HFF-Myc (cell line): Measurements from ENCODE around the gene RPL37.
"Not testable (repeated sequence)": the region's sequence is repeated elsewhere in the genome, so short reads cannot be mapped to it uniquely, and the experiment has no call there.

Experiments used
- DNase-seq: peaks from one replicate; pipeline ENCODE4 v3.0.0-alpha.2; 2011; ENCODE audit warnings: low read depth; ENCODE audit errors: extremely low read depth
- H3K4me3 ChIP-seq: replicated peaks from 2 replicates; pipeline ENCODE4 v1.5.1; 2011; ENCODE audit warnings: low read depth, mild to moderate bottlenecking, control low read depth, low read length
- TF ChIP-seq, protein P1 (sequence below): IDR thresholded peaks from 2 replicates; pipeline ENCODE4 v1.5.1; 2012; ENCODE audit warnings: mild to moderate bottlenecking, low read depth, low read length, control low read depth; ENCODE audit errors: missing control alignments

Gene RPL37

GRCh38 chr5:40828021-40828631, 6.9 kb downstream of the RPL37 start:
- no peak overlapping the region for H3K4me3 ChIP-seq
- TF ChIP-seq, protein P1, sequence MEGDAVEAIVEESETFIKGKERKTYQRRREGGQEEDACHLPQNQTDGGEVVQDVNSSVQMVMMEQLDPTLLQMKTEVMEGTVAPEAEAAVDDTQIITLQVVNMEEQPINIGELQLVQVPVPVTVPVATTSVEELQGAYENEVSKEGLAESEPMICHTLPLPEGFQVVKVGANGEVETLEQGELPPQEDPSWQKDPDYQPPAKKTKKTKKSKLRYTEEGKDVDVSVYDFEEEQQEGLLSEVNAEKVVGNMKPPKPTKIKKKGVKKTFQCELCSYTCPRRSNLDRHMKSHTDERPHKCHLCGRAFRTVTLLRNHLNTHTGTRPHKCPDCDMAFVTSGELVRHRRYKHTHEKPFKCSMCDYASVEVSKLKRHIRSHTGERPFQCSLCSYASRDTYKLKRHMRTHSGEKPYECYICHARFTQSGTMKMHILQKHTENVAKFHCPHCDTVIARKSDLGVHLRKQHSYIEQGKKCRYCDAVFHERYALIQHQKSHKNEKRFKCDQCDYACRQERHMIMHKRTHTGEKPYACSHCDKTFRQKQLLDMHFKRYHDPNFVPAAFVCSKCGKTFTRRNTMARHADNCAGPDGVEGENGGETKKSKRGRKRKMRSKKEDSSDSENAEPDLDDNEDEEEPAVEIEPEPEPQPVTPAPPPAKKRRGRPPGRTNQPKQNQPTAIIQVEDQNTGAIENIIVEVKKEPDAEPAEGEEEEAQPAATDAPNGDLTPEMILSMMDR, result no peak
- no peak for DNase-seq

GRCh38 chr5:40827188-40827977, 7.6 kb downstream of the RPL37 start:
- TF ChIP-seq, protein P1, result no peak
- DNase-seq, result no peak
- no peak overlapping the region for H3K4me3 ChIP-seq

DNA sequence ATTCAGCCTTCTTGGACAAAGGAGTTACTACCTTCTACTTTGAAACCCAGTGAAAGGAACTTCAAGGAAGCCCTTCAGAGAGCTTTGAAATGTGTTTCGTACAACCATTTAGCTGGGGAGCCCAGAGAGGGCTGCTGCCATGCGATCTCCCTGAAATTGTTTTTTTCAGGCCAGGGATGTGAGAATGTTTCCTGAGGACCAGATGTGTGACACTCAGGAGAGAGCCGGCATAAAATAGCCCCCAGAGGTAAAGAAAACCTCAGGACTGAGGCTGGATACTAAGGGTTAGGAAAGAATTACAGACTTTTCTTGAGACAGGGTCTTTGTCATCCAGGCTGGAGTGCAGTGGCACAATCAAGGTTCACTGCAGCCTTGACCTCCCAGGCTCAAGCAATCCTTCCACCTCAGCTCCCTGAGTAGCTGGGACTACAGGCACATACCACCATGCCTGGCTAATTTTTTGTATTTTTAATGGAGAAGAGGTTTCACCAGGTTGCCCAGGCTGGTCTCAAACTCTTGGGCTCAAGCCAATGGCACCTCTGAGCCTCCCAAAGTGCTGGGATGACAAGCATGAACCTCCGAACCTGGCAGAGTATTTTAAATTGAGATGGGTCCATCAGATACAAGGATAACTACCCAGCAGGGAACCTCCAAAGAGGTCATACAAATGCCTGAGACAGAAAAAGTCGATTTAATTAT, 8.4 kb downstream of the RPL37 start:
- TF ChIP-seq, protein P1, result no peak
- no peak for DNase-seq

DNA sequence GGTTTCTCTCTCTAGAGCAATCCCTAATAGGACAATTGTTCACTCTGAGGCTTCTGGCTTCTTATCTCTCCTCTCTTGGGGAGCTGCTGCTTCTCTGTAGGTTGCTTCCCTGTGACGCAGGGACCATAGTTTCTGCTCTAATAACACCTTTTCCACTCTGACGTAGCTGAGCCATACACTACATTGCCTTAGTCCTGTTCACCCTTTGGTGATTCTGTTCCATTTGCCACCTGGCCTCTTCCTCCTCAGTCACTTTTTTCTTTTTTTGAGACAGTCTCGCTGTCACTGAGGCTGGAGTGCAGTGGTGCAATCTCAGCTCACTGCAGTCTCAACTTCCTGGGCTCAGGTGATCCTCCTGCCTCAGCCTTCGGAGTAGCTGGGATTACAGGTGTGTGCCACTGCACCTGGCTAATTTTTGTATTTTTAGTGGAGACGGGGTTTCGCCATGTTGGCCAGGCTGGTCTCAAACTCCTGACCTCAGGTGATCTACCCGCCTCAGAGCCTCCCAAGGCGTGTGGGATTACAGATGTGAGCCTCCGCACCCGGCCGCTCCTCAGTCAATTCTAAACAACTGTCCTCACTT, 9.5 kb downstream of the RPL37 start:
- DNase-seq, result not testable (repeated sequence)

More for the DNA sequence above, 8.4 kb downstream of the RPL37 start:
- H3K4me3 ChIP-seq, result no peak overlapping the region

DNA sequence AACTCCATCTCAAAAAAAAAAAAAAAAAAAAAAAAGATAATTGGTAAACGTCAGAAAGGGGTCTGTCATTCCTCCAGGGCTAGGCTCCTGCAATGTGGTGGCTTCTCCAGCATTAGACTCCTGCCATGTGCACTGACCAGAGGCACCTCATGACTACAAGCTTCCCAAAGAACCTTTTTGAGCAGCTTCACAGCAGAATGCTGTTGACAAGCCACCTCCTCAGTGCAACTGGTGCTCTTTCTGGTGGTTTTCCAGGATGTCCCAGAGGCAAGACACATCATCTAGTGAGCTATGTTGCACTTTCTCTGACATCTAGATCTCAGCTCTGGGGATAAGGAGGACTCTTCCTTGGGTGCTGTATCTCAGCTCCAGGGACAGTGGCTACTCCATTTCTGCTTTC, 11.6 kb downstream of the RPL37 start:
- no peak overlapping the region for H3K4me3 ChIP-seq
- TF ChIP-seq, protein P1, result no peak
- DNase-seq, result no peak

More for the DNA sequence above, 9.5 kb downstream of the RPL37 start:
- H3K4me3 ChIP-seq, result not testable (repeated sequence)

DNA sequence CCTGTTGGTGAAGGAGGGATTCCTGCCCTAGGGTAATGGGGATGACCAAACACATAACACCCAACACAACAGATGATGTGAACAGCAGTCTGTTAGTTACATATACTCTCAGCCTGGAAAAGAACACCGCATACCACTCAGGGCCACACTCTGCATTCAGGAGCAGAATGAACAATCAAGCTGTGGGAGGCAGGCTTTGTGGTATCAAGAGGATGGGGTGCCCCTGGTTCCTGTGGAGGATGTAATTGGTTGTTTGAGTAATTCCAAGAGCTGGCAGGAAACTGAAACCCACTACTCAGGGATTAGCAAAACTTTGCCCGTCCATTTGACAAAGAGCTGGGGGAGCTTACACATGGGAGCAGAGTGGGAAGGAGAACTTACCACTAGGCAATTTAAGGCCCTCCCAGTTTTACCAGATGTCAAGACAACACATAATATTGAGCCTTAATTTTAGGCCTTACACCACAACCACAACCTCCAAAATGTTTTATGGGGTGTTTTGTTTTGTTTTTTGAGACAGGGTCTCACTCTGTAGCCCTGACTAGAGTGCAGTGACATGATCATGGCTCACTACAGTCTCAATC, 21.2 kb downstream of the RPL37 start:
- DNase-seq, result no peak
- TF ChIP-seq, protein P1, result no peak
- H3K4me3 ChIP-seq, result no peak overlapping the region
